NCI-H510A (cell line): Measurements from ENCODE around the gene SCLT1.

Source experiments
- DNase-seq: peaks from one replicate; lab custom pipeline; 2025; lab: John Stamatoyannopoulos, UW

The SCLT1 gene

GRCh38 chr4:128869776-128870509 lies 223.4 kb downstream of the SCLT1 start:
- DNase-seq, result no peak

GRCh38 chr4:128868758-128869157 lies 224.6 kb downstream of the SCLT1 start:
- DNase-seq, result no peak

- no peak for DNase-seq
Measured at GRCh38 chr4:128866691-128867090, 226.6 kb downstream of the SCLT1 start.

GRCh38 chr4:128866269-128866668 lies 227.1 kb downstream of the SCLT1 start:
- DNase-seq, result no peak

- no peak for DNase-seq
Measured at GRCh38 chr4:128865132-128865531, 228.2 kb downstream of the SCLT1 start.

- peak; percentile 9 for DNase-seq
Measured at GRCh38 chr4:128863312-128864075, 229.8 kb downstream of the SCLT1 start.

GRCh38 chr4:128862608-128863311 lies 230.6 kb downstream of the SCLT1 start:
- DNase-seq, result no peak

GRCh38 chr4:128861856-128862518 lies 231.4 kb downstream of the SCLT1 start:
- DNase-seq, result no peak

- no peak for DNase-seq
Measured at GRCh38 chr4:128859887-128860677, 233.3 kb downstream of the SCLT1 start.

GRCh38 chr4:128858879-128859671 lies 234.3 kb downstream of the SCLT1 start:
- no peak for DNase-seq

GRCh38 chr4:128856246-128856645 lies 237.1 kb downstream of the SCLT1 start:
- DNase-seq, result no peak

GRCh38 chr4:128855621-128856020 lies 237.7 kb downstream of the SCLT1 start:
- DNase-seq, result no peak

GRCh38 chr4:128854433-128854832 lies 238.9 kb downstream of the SCLT1 start:
- no peak for DNase-seq

- DNase-seq, result no peak
Measured at GRCh38 chr4:128853741-128854140, 239.6 kb downstream of the SCLT1 start.

- no peak for DNase-seq
Measured at GRCh38 chr4:128850252-128850651, 243.1 kb downstream of the SCLT1 start.

GRCh38 chr4:128848461-128848860 lies 244.9 kb downstream of the SCLT1 start:
- DNase-seq, result no peak

- peak; percentile 50 for DNase-seq
Measured at GRCh38 chr4:128847082-128847724, 246.1 kb downstream of the SCLT1 start.

- DNase-seq, result peak; percentile 44
Measured at GRCh38 chr4:128846063-128846462, 247.3 kb downstream of the SCLT1 start.

GRCh38 chr4:128844931-128845330 lies 248.4 kb downstream of the SCLT1 start:
- no peak for DNase-seq

GRCh38 chr4:128841402-128841801 lies 251.9 kb downstream of the SCLT1 start:
- no peak for DNase-seq
